SK-N-SH (cell line): ENCODE data around the gene PLA2G3. TPM values are rescaled to one million over a fixed set of nuclear protein-coding genes. Genes with fewer than 3 reads are reported as not detected.

ENCODE experiments used
- CTCF ChIA-PET: fragments of 300-600, 350-600 bp; formaldehyde crosslinking; extraction: SDS; loops from one replicate; lab custom pipeline; 2021; lab: Yijun Ruan, JAX
- POLR2A ChIA-PET: fragments of 350-600 bp; sonication (Branson Sonifier 250); formaldehyde crosslinking; extraction: SDS; loops from one replicate; lab custom pipeline; 2020; ENCODE audit warnings: antibody characterized with exemption, inconsistent platforms; lab: Yijun Ruan, JAX
- DNase-seq: peaks from one replicate; pipeline ENCODE4 v3.0.0; 2012
- H2AFZ ChIP-seq: fragments of 200-600 bp; sonication (generic); 2 replicates; pipeline ENCODE4 v1.8.1; 2016; ENCODE audit warnings: antibody characterized with exemption, mild to moderate bottlenecking, low read depth
- H3F3A ChIP-seq: fragments of 200-600 bp; sonication (generic); replicated peaks from 2 replicates; pipeline ENCODE3; 2016; ENCODE audit warnings: antibody characterized with exemption, mild to moderate bottlenecking; ENCODE audit not compliant: insufficient read depth
- H3K27ac ChIP-seq, 2 experiments: fragments of 200-500 bp in 1 of 2; fragments of 200-600 bp in 1 of 2; sonication (Bioruptor generic) in 1 of 2; sonication (generic), shearing (Covaris generic) in 1 of 2; 2 replicates each; pipeline versions ENCODE4 v1.5.1 to v1.6.1; 2014 to 2016; ENCODE audit warnings: low read depth in 2 of 2, inconsistent platforms in 1 of 2, low read length in 1 of 2, mild to moderate bottlenecking in 1 of 2, mixed read lengths in 1 of 2
- H3K27me3 ChIP-seq: fragments of 200-600 bp; sonication (generic), shearing (Covaris generic); 2 replicates; pipeline ENCODE4 v1.6.1; 2016; ENCODE audit warnings: mixed run types; ENCODE audit not compliant: insufficient read depth
- H3K36me3 ChIP-seq, 2 experiments: fragments of 200-500 bp in 1 of 2; fragments of 200-600 bp in 1 of 2; sonication (Bioruptor generic) in 1 of 2; sonication (generic) in 1 of 2; replicated peaks in 1 of 2; 2 replicates each; pipeline versions ENCODE3 to v1.5.1; 2014 to 2016; ENCODE audit warnings: low read length in 1 of 2, mild to moderate bottlenecking in 1 of 2; ENCODE audit not compliant: insufficient read depth in 2 of 2, control insufficient read depth in 1 of 2
- H3K4me1 ChIP-seq, 2 experiments: fragments of 200-500 bp in 1 of 2; fragments of 200-600 bp in 1 of 2; sonication (Bioruptor generic) in 1 of 2; sonication (generic), shearing (Covaris generic) in 1 of 2; 2 replicates each; pipeline versions ENCODE4 v1.5.1 to v1.6.1; 2014 to 2016; ENCODE audit warnings: low read depth in 1 of 2, low read length in 1 of 2, mixed run types in 1 of 2; ENCODE audit not compliant: insufficient read depth in 2 of 2, control insufficient read depth in 1 of 2
- H3K4me2 ChIP-seq: fragments of 200-600 bp; sonication (generic), shearing (Covaris generic); 2 replicates; pipeline ENCODE4 v1.6.1; 2017; ENCODE audit warnings: mixed run types
- H3K4me3 ChIP-seq, 2 experiments: fragments of 200-500 bp in 1 of 2; fragments of 200-600 bp in 1 of 2; sonication (Bioruptor generic) in 1 of 2; sonication (generic), shearing (Covaris generic) in 1 of 2; 2 replicates each; pipeline versions ENCODE4 v1.5.1 to v1.8.1; 2014 to 2016; ENCODE audit warnings: low read depth in 2 of 2, inconsistent platforms in 1 of 2, low read length in 1 of 2, mild to moderate bottlenecking in 1 of 2, mixed read lengths in 1 of 2, moderate library complexity in 1 of 2
- H3K79me2 ChIP-seq: fragments of 200-600 bp; sonication (generic); 2 replicates; pipeline ENCODE4 v1.8.1; 2017; ENCODE audit warnings: mild to moderate bottlenecking; ENCODE audit not compliant: insufficient read depth
- H3K9ac ChIP-seq: fragments of 200-600 bp; sonication (generic); 2 replicates; pipeline ENCODE4 v1.6.1; 2017; ENCODE audit warnings: mixed run types
- H3K9me2 ChIP-seq: fragments of 200-600 bp; sonication (generic); 2 replicates; pipeline ENCODE4 v1.6.1; 2017; ENCODE audit warnings: mixed run types
- H3K9me3 ChIP-seq: fragments of 200-600 bp; sonication (generic); 2 replicates; pipeline ENCODE4 v1.6.1; 2017; ENCODE audit warnings: mixed run types, mild to moderate bottlenecking, moderate library complexity
- H4K20me1 ChIP-seq: fragments of 200-600 bp; sonication (generic); 2 replicates; pipeline ENCODE4 v1.6.1; 2017; ENCODE audit warnings: mild to moderate bottlenecking, mixed run types; ENCODE audit not compliant: insufficient read depth
- CHD2 ChIP-seq: fragments of 150-350 bp; IDR thresholded peaks from 2 replicates; pipeline ENCODE4 v1.6.1; 2018; ENCODE audit warnings: low read length; ENCODE audit not compliant: partially characterized antibody
- ELF1 ChIP-seq: IDR thresholded peaks from 2 replicates; pipeline ENCODE4 v1.4.0; 2012
- EP300 ChIP-seq, 2 experiments: IDR thresholded peaks; 2 replicates each; pipeline versions ENCODE4 v1.4.0 to v1.6.1; 2012; ENCODE audit warnings: borderline replicate concordance in 1 of 2, low read depth in 1 of 2, low read length in 1 of 2
- FOSL2 ChIP-seq: IDR thresholded peaks from 2 replicates; pipeline ENCODE4 v1.4.0; 2012; ENCODE audit warnings: low read depth, mild to moderate bottlenecking, moderate library complexity, borderline replicate concordance
- FOXM1 ChIP-seq: IDR thresholded peaks from 2 replicates; pipeline ENCODE4 v1.4.0; 2012; ENCODE audit warnings: low read depth, mild to moderate bottlenecking
- GATA2 ChIP-seq: sonication (generic); formaldehyde crosslinking; IDR thresholded peaks from 2 replicates; pipeline ENCODE4 v1.5.0; 2020; ENCODE audit warnings: mild to moderate bottlenecking, missing genetic modification reagents
- MAX ChIP-seq: IDR thresholded peaks from 2 replicates; pipeline ENCODE4 v1.4.0; 2012; ENCODE audit warnings: low read depth
- NRF1 ChIP-seq: IDR thresholded peaks from 2 replicates; pipeline ENCODE4 v1.6.1; 2012; ENCODE audit warnings: low read depth, mild to moderate bottlenecking, low read length
- POLR2AphosphoS5 ChIP-seq: IDR thresholded peaks from 2 replicates; pipeline ENCODE4 v1.6.1; 2012; ENCODE audit warnings: low read depth, low read length
- RAD21 ChIP-seq: IDR thresholded peaks from 2 replicates; pipeline ENCODE4 v1.6.1; 2012; ENCODE audit warnings: mild to moderate bottlenecking, low read length
- SIN3A ChIP-seq: IDR thresholded peaks from 2 replicates; pipeline ENCODE4 v1.6.1; 2012; ENCODE audit warnings: low read depth, mild to moderate bottlenecking, low read length, moderate library complexity, borderline replicate concordance
- SMC3 ChIP-seq: IDR thresholded peaks from 2 replicates; pipeline ENCODE4 v1.6.1; 2012; ENCODE audit warnings: low read depth, low read length, improper control_type of control experiment
- TCF12 ChIP-seq: IDR thresholded peaks from 2 replicates; pipeline ENCODE4 v1.4.0; 2012
- USF1 ChIP-seq: IDR thresholded peaks from 2 replicates; pipeline ENCODE4 v1.4.0; 2012; ENCODE audit warnings: low read depth, borderline replicate concordance
- WGBS: methylation state at CpG from one replicate; pipeline ENCODE4 v1.1.6; 2017; ENCODE audit warnings: low lambda C conversion rate; 5-methylcytosine and 5-hydroxymethylcytosine counted together
- polyA plus RNA-seq, 3 experiments: library from polyadenylated mRNA; depleted of rRNA; stranded (reverse); fragments of >200 nt; gene quantifications; 2 replicates each; pipeline ENCODE4 v1.2.3, GENCODE V29; 2012
- TF ChIP-seq, protein P1 (sequence below): IDR thresholded peaks from 2 replicates; pipeline ENCODE4; 2012
- TF ChIP-seq, protein P2 (sequence below): IDR thresholded peaks from 2 replicates; pipeline ENCODE4 v1.4.0; 2012; ENCODE audit warnings: low read depth, borderline replicate concordance

The PLA2G3 gene
- polyA plus RNA-seq, 1 of the 3 experiments (the other 2 are of a cell fraction) = not detected

GRCh38 chr22:31144223-31144622 is 3.9 kb upstream of the PLA2G3 start:
- Histone ChIP-seq H2AFZ (no peak overlapping the region), H3K36me3 (no peaks in the 10 kb centered on the region), H3K9me3 (0 out of 2 replicates have a peak, but pooled peaks cover 4% of the 10 kb centered on the region), H3K27ac (peak overlapping the region in 1 of 2 experiments; percentile 72; a peak in 1 of 4 replicates), H3K27me3 (no peaks in the 10 kb centered on the region), H3K9me2 (no peaks in the 10 kb centered on the region), H3K4me1 (peaks cover 0 to 32% of the 10 kb centered on the region in 2 experiments; a peak in 2 of 4 replicates), H3K79me2 (no peaks in the 10 kb centered on the region), H3K4me2 (no peak overlapping the region), H3K4me3 (no peak overlapping the region), H3K9ac (no peak overlapping the region), H4K20me1 (no peaks in the 10 kb centered on the region), H3F3A (no peaks in the 10 kb centered on the region)
- ChIA-PET CTCF (interaction anchor here (1.1 to 5.0 kb wide), 7 partner anchors 9 to 59 kb away, joined by 3 to 22 read pairs (median 5); partner anchors contain the start of gene SELENOM), POLR2A (interaction anchor here (1.6 kb wide), 1 partner anchor 9 kb away, joined by 5 read pairs; no protein-coding TSS in a partner anchor)
- no peak for DNase-seq
- TF ChIP-seq, protein P1, sequence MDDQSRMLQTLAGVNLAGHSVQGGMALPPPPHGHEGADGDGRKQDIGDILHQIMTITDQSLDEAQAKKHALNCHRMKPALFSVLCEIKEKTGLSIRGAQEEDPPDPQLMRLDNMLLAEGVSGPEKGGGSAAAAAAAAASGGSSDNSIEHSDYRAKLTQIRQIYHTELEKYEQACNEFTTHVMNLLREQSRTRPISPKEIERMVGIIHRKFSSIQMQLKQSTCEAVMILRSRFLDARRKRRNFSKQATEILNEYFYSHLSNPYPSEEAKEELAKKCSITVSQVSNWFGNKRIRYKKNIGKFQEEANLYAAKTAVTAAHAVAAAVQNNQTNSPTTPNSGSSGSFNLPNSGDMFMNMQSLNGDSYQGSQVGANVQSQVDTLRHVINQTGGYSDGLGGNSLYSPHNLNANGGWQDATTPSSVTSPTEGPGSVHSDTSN = no peak
- TF ChIP-seq CHD2 (no peak), FOSL2 (peak; percentile 33; the same call in 1 of the 2 replicates), ELF1 (0 out of 2 replicates have a peak, but pooled peaks have one; percentile 28), NRF1 (no peak), TCF12 (peak; percentile 24; the same call in 1 of the 2 replicates)

GRCh38 chr22:31143537-31143936 is 3.2 kb upstream of the PLA2G3 start:
- no peak for TF ChIP-seq FOXM1
- TF ChIP-seq EP300 (IDR thresholded peaks at IDR 0.05; ENCODE audit: borderline replicate concordance in 1 of 2, low read depth in 1 of 2, low read length in 1 of 2) = 0 out of 4 replicates have a peak, but pooled peaks of 1 of the 2 experiments have one; percentile 11
- Histone ChIP-seq H3F3A (no peaks in the 10 kb centered on the region), H2AFZ (no peak overlapping the region), H3K9ac (no peak overlapping the region), H3K9me2 (no peaks in the 10 kb centered on the region), H3K27me3 (peaks cover 4% of the 10 kb centered on the region; the same call in 1 of the 2 replicates), H3K27ac (peak overlapping the region in 1 of 2 experiments; percentile 72; a peak in 2 of 4 replicates), H3K4me2 (no peak overlapping the region), H3K4me1 (peaks cover 0 to 32% of the 10 kb centered on the region in 2 experiments; a peak in 2 of 4 replicates), H3K9me3 (0 out of 2 replicates have a peak, but pooled peaks cover 4% of the 10 kb centered on the region), H3K4me3 (no peak overlapping the region), H3K36me3 (no peaks in the 10 kb centered on the region), H3K79me2 (no peaks in the 10 kb centered on the region), H4K20me1 (no peaks in the 10 kb centered on the region)
- peak; percentile 53 for DNase-seq
- POLR2A ChIA-PET = interaction anchor here (0.6 to 1.6 kb wide), 4 partner anchors 8 to 63 kb away, joined by 3 to 5 read pairs (median 3); partner anchors contain the start of genes INPP5J, SELENOM and SMTN
- WGBS = 72% methylated on average over 3 of the region's 3 CpGs
- CTCF ChIA-PET = interaction anchor here (1.1 to 5.0 kb wide), 9 partner anchors 12 to 197 kb away, joined by 3 to 22 read pairs (median 5); partner anchors contain the start of gene SELENOM

DNA sequence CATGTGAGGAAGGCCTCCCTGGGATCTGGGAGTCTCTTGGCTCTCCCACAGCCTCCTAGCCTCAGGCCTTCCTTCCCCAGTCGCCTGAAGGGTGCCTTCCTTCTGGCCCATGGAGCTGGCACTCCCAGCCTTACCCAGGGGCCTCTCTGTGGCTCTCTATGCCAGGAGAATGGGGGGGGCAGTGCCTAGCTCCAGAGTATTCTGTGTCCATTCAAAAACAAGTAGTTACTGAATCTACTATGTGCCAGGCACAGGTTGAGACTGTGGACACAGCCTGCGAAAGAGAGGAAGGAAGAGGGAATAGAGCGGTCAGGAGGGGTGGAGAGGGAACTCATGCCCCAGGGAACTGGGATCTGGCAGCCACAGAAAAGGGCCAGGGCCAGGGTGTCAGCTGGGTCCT is 2.7 kb upstream of the PLA2G3 start:
- Histone ChIP-seq H3K4me2 (no peak overlapping the region), H3K9me2 (no peaks in the 10 kb centered on the region), H3F3A (no peaks in the 10 kb centered on the region), H3K27ac (peak overlapping the region in 1 of 2 experiments; percentile 72; a peak in 2 of 4 replicates), H4K20me1 (no peaks in the 10 kb centered on the region)
- TF ChIP-seq RAD21 (no peak), POLR2AphosphoS5 (no peak), USF1 (no peak), GATA2 (CRISPR knock-in tag) (no peak), MAX (no peak), SIN3A (no peak), SMC3 (no peak)
- TF ChIP-seq, protein P1 = no peak
- TF ChIP-seq, protein P2, sequence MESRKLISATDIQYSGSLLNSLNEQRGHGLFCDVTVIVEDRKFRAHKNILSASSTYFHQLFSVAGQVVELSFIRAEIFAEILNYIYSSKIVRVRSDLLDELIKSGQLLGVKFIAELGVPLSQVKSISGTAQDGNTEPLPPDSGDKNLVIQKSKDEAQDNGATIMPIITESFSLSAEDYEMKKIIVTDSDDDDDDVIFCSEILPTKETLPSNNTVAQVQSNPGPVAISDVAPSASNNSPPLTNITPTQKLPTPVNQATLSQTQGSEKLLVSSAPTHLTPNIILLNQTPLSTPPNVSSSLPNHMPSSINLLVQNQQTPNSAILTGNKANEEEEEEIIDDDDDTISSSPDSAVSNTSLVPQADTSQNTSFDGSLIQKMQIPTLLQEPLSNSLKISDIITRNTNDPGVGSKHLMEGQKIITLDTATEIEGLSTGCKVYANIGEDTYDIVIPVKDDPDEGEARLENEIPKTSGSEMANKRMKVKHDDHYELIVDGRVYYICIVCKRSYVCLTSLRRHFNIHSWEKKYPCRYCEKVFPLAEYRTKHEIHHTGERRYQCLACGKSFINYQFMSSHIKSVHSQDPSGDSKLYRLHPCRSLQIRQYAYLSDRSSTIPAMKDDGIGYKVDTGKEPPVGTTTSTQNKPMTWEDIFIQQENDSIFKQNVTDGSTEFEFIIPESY = no peak
- TF ChIP-seq, all 33 proteins: peak for 0
- Histone ChIP-seq H3K79me2 (no peaks in the 10 kb centered on the region), H3K4me3 (no peak overlapping the region), H3K9ac (no peak overlapping the region), H2AFZ (no peak overlapping the region), H3K9me3 (0 out of 2 replicates have a peak, but pooled peaks cover 4% of the 10 kb centered on the region), H3K4me1 (peaks cover 0 to 32% of the 10 kb centered on the region in 2 experiments; a peak in 2 of 4 replicates), H3K36me3 (no peaks in the 10 kb centered on the region), H3K27me3 (peaks cover 4% of the 10 kb centered on the region; the same call in 1 of the 2 replicates)
- CTCF ChIA-PET = interaction anchor here (1.3 to 5.0 kb wide), 5 partner anchors 13 to 196 kb away, joined by 4 to 22 read pairs (median 5); partner anchors contain the start of gene SELENOM
- peak; percentile 43 for DNase-seq
- POLR2A ChIA-PET = interaction anchor here (0.6 to 1.6 kb wide), 4 partner anchors 8 to 62 kb away, joined by 3 to 5 read pairs (median 3); partner anchors contain the start of genes INPP5J, SELENOM and SMTN
- 54% methylated on average over 3 of the region's 3 CpGs for WGBS
